Astrocyte (in vitro differentiated cells and primary cell): ENCODE data around the gene PBX3. TPM values are rescaled to one million over a fixed set of nuclear protein-coding genes. Genes with fewer than 3 reads are reported as not detected.

Experiments used
- DNase-seq: peaks from one replicate; pipeline ENCODE4 v3.0.0-alpha.2; 2010; ENCODE audit warnings: low read depth
- FAIRE-seq: peaks from 2 replicates; lab custom pipeline; 2011; peaks lifted over from hg19 to GRCh38; lab: Jason Lieb, UNC
- H2AFZ ChIP-seq: 2 replicates; pipeline ENCODE4 v1.6.0; 2012; ENCODE audit warnings: low read depth, low read length, inconsistent platforms
- H3K27ac ChIP-seq: 2 replicates; pipeline ENCODE4 v1.5.1; 2011; ENCODE audit warnings: low read depth, low read length, inconsistent platforms
- H3K27me3 ChIP-seq: 2 replicates; pipeline ENCODE4 v1.6.0; 2011; ENCODE audit warnings: low read length, inconsistent platforms; ENCODE audit not compliant: insufficient read depth
- H3K36me3 ChIP-seq: 2 replicates; pipeline ENCODE4 v1.5.1; 2011; ENCODE audit warnings: low read length, inconsistent platforms; ENCODE audit not compliant: insufficient read depth
- H3K4me1 ChIP-seq: 2 replicates; pipeline ENCODE4 v1.5.1; 2011; ENCODE audit warnings: low read length, inconsistent platforms; ENCODE audit not compliant: insufficient read depth
- H3K4me2 ChIP-seq: 2 replicates; pipeline ENCODE4 v1.6.0; 2012; ENCODE audit warnings: low read length, inconsistent platforms
- H3K4me3 ChIP-seq: 2 replicates; pipeline ENCODE4 v1.5.1; 2011; ENCODE audit warnings: low read depth, mild to moderate bottlenecking, low read length, inconsistent platforms; ENCODE audit not compliant: insufficient read depth
- H3K79me2 ChIP-seq: 2 replicates; pipeline ENCODE4 v1.6.0; 2012; ENCODE audit warnings: mild to moderate bottlenecking, low read length, inconsistent platforms; ENCODE audit not compliant: insufficient read depth
- H3K9ac ChIP-seq: 2 replicates; pipeline ENCODE4 v1.6.0; 2012; ENCODE audit warnings: mild to moderate bottlenecking, low read length, inconsistent platforms
- H3K9me3 ChIP-seq: 2 replicates; pipeline ENCODE4 v1.5.1; 2012; ENCODE audit warnings: low read depth, mild to moderate bottlenecking, low read length, inconsistent platforms; ENCODE audit not compliant: insufficient read depth
- H4K20me1 ChIP-seq: 2 replicates; pipeline ENCODE4 v1.6.0; 2012; ENCODE audit warnings: low read length, inconsistent platforms; ENCODE audit not compliant: insufficient read depth
- H3K27ac Mint-ChIP-seq: one replicate; pipeline ENCODE4 v1.8.0; 2021; ENCODE audit warnings: mild to moderate bottlenecking, mixed read lengths; ENCODE audit not compliant: unreplicated experiment
- H3K27me3 Mint-ChIP-seq: one replicate; pipeline ENCODE4 v1.8.0; 2021; ENCODE audit warnings: low read depth, mixed read lengths; ENCODE audit not compliant: unreplicated experiment
- H3K36me3 Mint-ChIP-seq: one replicate; pipeline ENCODE4 v1.8.0; 2021; ENCODE audit warnings: low read depth, mixed read lengths; ENCODE audit not compliant: unreplicated experiment
- H3K4me1 Mint-ChIP-seq: one replicate; pipeline ENCODE4 v1.8.0; 2021; ENCODE audit warnings: low read depth, mixed read lengths; ENCODE audit not compliant: unreplicated experiment
- H3K4me3 Mint-ChIP-seq: one replicate; pipeline ENCODE4 v1.8.0; 2021; ENCODE audit warnings: mild to moderate bottlenecking, moderate library complexity, mixed read lengths; ENCODE audit not compliant: unreplicated experiment
- H3K9me3 Mint-ChIP-seq: one replicate; pipeline ENCODE4 v1.8.0; 2021; ENCODE audit warnings: mild to moderate bottlenecking, mixed read lengths; ENCODE audit not compliant: unreplicated experiment
- EZH2 ChIP-seq: IDR thresholded peaks from 2 replicates; pipeline ENCODE4 v1.6.1; 2012; ENCODE audit warnings: mild to moderate bottlenecking, low read length, inconsistent platforms; ENCODE audit not compliant: insufficient read depth
- total RNA-seq: library from RNA; stranded (reverse); gene quantifications from 2 replicates; pipeline ENCODE4 v1.2.1, GENCODE V29; 2021
- TF ChIP-seq, protein P1 (sequence below): IDR thresholded peaks from 2 replicates; pipeline ENCODE4 v1.5.1; 2011; ENCODE audit warnings: low read depth, mild to moderate bottlenecking, inconsistent platforms, low read length, moderate library complexity; ENCODE audit not compliant: insufficient read depth

The PBX3 gene
- total RNA-seq, 1 donor from 2014 or later, result 51.2 TPM

DNA sequence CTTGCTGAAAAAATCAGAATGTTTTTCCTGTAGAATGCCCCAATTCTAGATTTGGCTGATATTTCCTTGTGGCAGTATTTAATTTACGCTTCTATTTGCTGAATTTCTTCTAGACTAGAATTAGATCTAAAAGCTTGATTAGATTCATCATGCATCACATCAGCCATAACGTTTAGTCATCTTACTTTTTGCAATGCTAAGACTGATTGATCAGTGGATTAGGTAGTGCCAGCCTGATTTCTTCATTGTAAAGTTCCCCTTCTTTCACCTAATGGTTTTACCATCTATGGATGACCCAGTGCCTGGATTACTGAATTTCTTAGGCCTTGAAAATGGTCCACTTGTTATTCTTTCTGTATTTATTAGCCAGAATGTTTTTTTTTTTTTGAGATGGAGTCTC is 83.9 kb downstream of the PBX3 start:
- DNase-seq (no peak), FAIRE-seq (no peak)
- H3K4me1 ChIP-seq, result no peaks in the 10 kb centered on the region
- no peaks in the 10 kb centered on the region for H3K36me3 ChIP-seq
- Mint-ChIP-seq H3K27me3 (no peaks in the 10 kb centered on the region), H3K9me3 (no peaks in the 10 kb centered on the region), H3K27ac (no peak overlapping the region), H3K4me3 (no peak overlapping the region), H3K4me1 (peaks cover 4% of the 10 kb centered on the region), H3K36me3 (no peaks in the 10 kb centered on the region)
- no peaks in the 10 kb centered on the region for H3K27me3 ChIP-seq
- H3K27ac ChIP-seq, result no peak overlapping the region
- no peak overlapping the region for H3K4me3 ChIP-seq
- TF ChIP-seq, protein P1, sequence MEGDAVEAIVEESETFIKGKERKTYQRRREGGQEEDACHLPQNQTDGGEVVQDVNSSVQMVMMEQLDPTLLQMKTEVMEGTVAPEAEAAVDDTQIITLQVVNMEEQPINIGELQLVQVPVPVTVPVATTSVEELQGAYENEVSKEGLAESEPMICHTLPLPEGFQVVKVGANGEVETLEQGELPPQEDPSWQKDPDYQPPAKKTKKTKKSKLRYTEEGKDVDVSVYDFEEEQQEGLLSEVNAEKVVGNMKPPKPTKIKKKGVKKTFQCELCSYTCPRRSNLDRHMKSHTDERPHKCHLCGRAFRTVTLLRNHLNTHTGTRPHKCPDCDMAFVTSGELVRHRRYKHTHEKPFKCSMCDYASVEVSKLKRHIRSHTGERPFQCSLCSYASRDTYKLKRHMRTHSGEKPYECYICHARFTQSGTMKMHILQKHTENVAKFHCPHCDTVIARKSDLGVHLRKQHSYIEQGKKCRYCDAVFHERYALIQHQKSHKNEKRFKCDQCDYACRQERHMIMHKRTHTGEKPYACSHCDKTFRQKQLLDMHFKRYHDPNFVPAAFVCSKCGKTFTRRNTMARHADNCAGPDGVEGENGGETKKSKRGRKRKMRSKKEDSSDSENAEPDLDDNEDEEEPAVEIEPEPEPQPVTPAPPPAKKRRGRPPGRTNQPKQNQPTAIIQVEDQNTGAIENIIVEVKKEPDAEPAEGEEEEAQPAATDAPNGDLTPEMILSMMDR, result no peak
- no peak for TF ChIP-seq EZH2
- H3K79me2 ChIP-seq, result peaks cover 50% of the 10 kb centered on the region
- H3K9me3 ChIP-seq, result no peaks in the 10 kb centered on the region
- H3K4me2 ChIP-seq, result no peak overlapping the region
- no peak overlapping the region for H2AFZ ChIP-seq
- no peak overlapping the region for H3K9ac ChIP-seq
- H4K20me1 ChIP-seq, result peaks cover 5% of the 10 kb centered on the region

DNA sequence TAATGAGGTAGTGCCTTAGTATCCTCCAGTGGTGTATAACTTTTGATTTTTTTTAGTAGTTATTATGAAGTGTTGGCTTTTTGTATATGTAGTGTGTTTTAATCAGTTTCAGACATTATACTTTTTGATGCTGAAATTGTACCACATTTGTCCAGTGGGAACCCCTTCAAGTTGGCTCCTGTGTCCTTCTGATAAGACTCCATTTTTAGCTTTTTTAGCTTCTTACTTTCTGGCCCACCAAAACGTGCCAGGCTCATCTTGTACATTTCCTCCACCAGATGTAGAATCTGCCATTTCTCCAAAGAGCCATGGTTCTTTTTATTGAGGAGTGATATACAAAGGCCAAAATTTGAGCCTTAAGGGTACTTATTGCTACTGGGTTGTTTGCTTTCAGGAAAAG is 84.4 kb downstream of the PBX3 start:
- Histone ChIP-seq H3K27ac (no peak overlapping the region), H3K4me2 (no peak overlapping the region), H3K9me3 (no peaks in the 10 kb centered on the region), H3K4me1 (no peaks in the 10 kb centered on the region), H3K4me3 (no peak overlapping the region), H4K20me1 (peaks cover 5% of the 10 kb centered on the region), H3K79me2 (peaks cover 48% of the 10 kb centered on the region), H3K36me3 (no peaks in the 10 kb centered on the region), H3K27me3 (no peaks in the 10 kb centered on the region), H3K9ac (no peak overlapping the region), H2AFZ (no peak overlapping the region)
- Mint-ChIP-seq H3K4me1 (peaks cover 4% of the 10 kb centered on the region), H3K27me3 (no peaks in the 10 kb centered on the region), H3K36me3 (no peaks in the 10 kb centered on the region), H3K4me3 (no peak overlapping the region), H3K27ac (no peak overlapping the region), H3K9me3 (no peaks in the 10 kb centered on the region)
- FAIRE-seq, result no peak
- no peak for DNase-seq
- no peak for TF ChIP-seq EZH2
- TF ChIP-seq, protein P1, result no peak

DNA sequence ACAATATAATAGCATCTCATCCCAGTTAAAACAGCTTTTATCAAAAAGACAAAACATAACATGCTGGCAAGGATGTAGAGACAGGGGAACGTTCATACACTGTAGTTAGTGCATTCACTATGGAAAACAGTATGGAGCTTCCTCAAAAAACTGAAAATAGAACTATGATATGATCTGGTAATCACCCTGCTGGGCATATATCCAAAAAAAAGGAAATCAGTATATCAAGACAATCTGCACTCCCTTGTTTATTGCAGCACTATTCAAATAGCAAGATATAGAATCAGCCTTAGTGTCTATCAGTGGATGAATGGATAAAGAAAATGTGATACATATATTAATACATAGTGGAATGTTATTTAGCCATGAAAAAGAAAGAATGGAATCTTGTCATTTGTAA is 88.5 kb downstream of the PBX3 start:
- no peak overlapping the region for H3K4me2 ChIP-seq
- H3K4me3 ChIP-seq, result no peak overlapping the region
- H2AFZ ChIP-seq, result no peak overlapping the region
- no peaks in the 10 kb centered on the region for H3K36me3 ChIP-seq
- H3K79me2 ChIP-seq, result peaks cover 51% of the 10 kb centered on the region
- Mint-ChIP-seq H3K27ac (no peak overlapping the region), H3K4me3 (no peak overlapping the region), H3K9me3 (no peaks in the 10 kb centered on the region), H3K27me3 (no peaks in the 10 kb centered on the region), H3K36me3 (no peaks in the 10 kb centered on the region), H3K4me1 (peaks cover 9% of the 10 kb centered on the region)
- H3K4me1 ChIP-seq, result no peaks in the 10 kb centered on the region
- no peak for TF ChIP-seq EZH2
- TF ChIP-seq, protein P1, result no peak
- no peak for FAIRE-seq
- no peaks in the 10 kb centered on the region for H3K27me3 ChIP-seq
- DNase-seq, result no peak
- H3K27ac ChIP-seq, result no peak overlapping the region
- H3K9ac ChIP-seq, result no peak overlapping the region
- no peaks in the 10 kb centered on the region for H3K9me3 ChIP-seq
- peaks cover 12% of the 10 kb centered on the region for H4K20me1 ChIP-seq
